Motor neuron (in vitro differentiated cells): ENCODE results near the gene TUNAR. TPM values are rescaled to one million over a fixed set of nuclear protein-coding genes. Genes with fewer than 3 reads are reported as not detected.
"Not testable (repeated sequence)": the region's sequence is repeated elsewhere in the genome, so short reads cannot be mapped to it uniquely, and the experiment has no call there.

Experiments used
- ATAC-seq, 8 experiments: fragments of 200-7000 bp; cut with Tn5 transposase; replicated peaks in 6 of 8; 2 replicates each; pipeline ENCODE4 v1.8.0; 2021; ENCODE audit warnings: mild to moderate bottlenecking in 8 of 8, moderate library complexity in 8 of 8
- H3K27ac ChIP-seq, 2 donors: fragments of 250-450 bp; sonication (Bioruptor Pico); 2 replicates each; pipeline ENCODE4 v1.9.0; 2021; ENCODE audit warnings: antibody characterized with exemption in 2 of 2, mild to moderate bottlenecking in 2 of 2, moderate library complexity in 1 of 2
- H3K4me1 ChIP-seq, 2 donors: fragments of 250-450 bp; sonication (Bioruptor Pico); replicated peaks in 1 of 2; 2 replicates each; pipeline ENCODE4 v1.6.1; 2021; ENCODE audit warnings: antibody characterized with exemption in 2 of 2, mild to moderate bottlenecking in 2 of 2, moderate library complexity in 1 of 2
- H3K4me3 ChIP-seq, 5 donors: fragments of 250-450 bp; sonication (Bioruptor Pico); 2 replicates each; pipeline ENCODE4 v1.9.0; 2021; ENCODE audit warnings: antibody characterized with exemption in 5 of 5, mild to moderate bottlenecking in 5 of 5, moderate library complexity in 4 of 5
- WGBS, 10 experiments: fragments of 450-650 bp; shearing (Covaris generic); methylation state at CpG; one replicate each; pipeline ENCODE4 v1.0.0; 2022; 5-methylcytosine and 5-hydroxymethylcytosine counted together
- in situ Hi-C, 9 experiments: fragments of 400-800 bp; cut with MboI; loops; one replicate each; pipeline ENCODE4 v1.15.0; 2021; ENCODE audit warnings: low sequenced_read_pairs in 9 of 9, low pct_unique_long_range_greater_than_20kb in 2 of 9; ENCODE audit not compliant: unreplicated experiment in 9 of 9
- total RNA-seq, 8 experiments: library from RNA; unstranded; fragments of 300-600 nt; gene quantifications; 2 replicates each; pipeline versions ENCODE4 v1.2.3 to v1.2.4, GENCODE V29; 2022

TUNAR gene
- total RNA-seq, 8 experiments from 2014 or later: 0.18 to 24.1 (median 16.2) TPM

GRCh38 chr14:95964901-95965300, 88.3 kb downstream of the TUNAR start:
- in situ Hi-C loops: no loop called here
- WGBS, 10 experiments: 50 to 100% (median 100%) methylated on average over 1 to 2 of the region's 2 CpGs; no CpG with 5 or more reads in 3 of the 10 experiments
- no peak overlapping the region for H3K27ac ChIP-seq
- H3K4me3 ChIP-seq: no peak overlapping the region
- ATAC-seq: peak in 1 of 8 experiments; percentile 33
- H3K4me1 ChIP-seq: peaks cover 3 to 16% of the 10 kb centered on the region in 2 donors

- in situ Hi-C loops, H3K4me3 ChIP-seq, H3K4me1 ChIP-seq, H3K27ac ChIP-seq: not testable (repeated sequence)
- peak in 3 of 8 experiments; percentile 34 to 42 (median 40) for ATAC-seq
- 0 to 61% (median 23%) methylated on average over 1 to 3 of the region's 4 CpGs; no CpG with 5 or more reads in 3 of the 10 experiments for WGBS, 10 experiments
Observed at GRCh38 chr14:95968048-95968447, 91.4 kb downstream of the TUNAR start.

Other genes starting within 250 kb of the TUNAR start
- under 1 TPM in 4 of 8 experiments, not detected in 4; 0.22 to 0.81 (median 0.26) TPM for gene TCL1B, start 190.4 kb upstream of the TUNAR start, total RNA-seq
- 1 to 10 TPM in 1 of 8 experiments, not detected in 7; 1.1 TPM for gene TCL1A, start 162.7 kb upstream of the TUNAR start, total RNA-seq
- gene C14orf132, start 162.5 kb downstream of the TUNAR start, total RNA-seq: 100 to 1,000 TPM in 1 of 8 experiments, 10 to 100 TPM in 7; 17.9 to 140 (median 66.8) TPM